SK-N-SH treated with all-trans-retinoic acid at 6 μM for 48 hours (cell line): Measurements from ENCODE around the gene BMERB1.

Source experiments
- ATAC-seq: fragments of 200-7000 bp; cut with Tn5 transposase; 3 replicates; pipeline ENCODE4 v1.9.1; 2020; ENCODE audit warnings: mild to moderate bottlenecking, moderate library complexity
- CREB5 ChIP-seq: fragments of 250-450 bp; sonication (Bioruptor Pico); IDR thresholded peaks from 2 replicates; pipeline ENCODE4 v1.5.1; 2020; ENCODE audit warnings: low read depth, mild to moderate bottlenecking, moderate library complexity
- CSDC2 ChIP-seq: fragments of 250-450 bp; sonication (Bioruptor Pico); IDR thresholded peaks from 2 replicates; pipeline ENCODE4 v1.5.0; 2020; ENCODE audit warnings: mild to moderate bottlenecking, moderate library complexity
- CSRNP3 ChIP-seq: fragments of 250-450 bp; sonication (Bioruptor Pico); IDR thresholded peaks from 2 replicates; pipeline ENCODE4 v1.5.1; 2021; ENCODE audit warnings: mild to moderate bottlenecking, moderate library complexity
- GLIS3 ChIP-seq: fragments of 250-450 bp; sonication (Bioruptor Pico); IDR thresholded peaks from 2 replicates; pipeline ENCODE4 v1.5.0; 2020; ENCODE audit warnings: mild to moderate bottlenecking, moderate library complexity
- ISL1 ChIP-seq: fragments of 250-450 bp; sonication (Bioruptor Pico); IDR thresholded peaks from 2 replicates; pipeline ENCODE4 v2.1.2; 2022; ENCODE audit warnings: mild to moderate bottlenecking, moderate library complexity
- OSR1 ChIP-seq: fragments of 250-450 bp; sonication (Bioruptor Pico); IDR thresholded peaks from 2 replicates; pipeline ENCODE4 v1.8.0; 2022; ENCODE audit warnings: moderate library complexity, mild to moderate bottlenecking, inconsistent platforms
- PATZ1 ChIP-seq: fragments of 250-450 bp; sonication (Bioruptor Pico); IDR thresholded peaks from 2 replicates; pipeline ENCODE4 v1.8.0; 2020; ENCODE audit warnings: mild to moderate bottlenecking, moderate library complexity, borderline replicate concordance
- POU6F1 ChIP-seq: fragments of 250-450 bp; sonication (Bioruptor Pico); IDR thresholded peaks from 2 replicates; pipeline ENCODE4 v1.8.0; 2021; ENCODE audit warnings: low read depth, mild to moderate bottlenecking, moderate library complexity, borderline replicate concordance
- PPARA ChIP-seq: fragments of 250-450 bp; sonication (Bioruptor Pico); IDR thresholded peaks from 2 replicates; pipeline ENCODE4 v1.5.0; 2020; ENCODE audit warnings: mild to moderate bottlenecking, borderline replicate concordance
- RARB ChIP-seq: fragments of 250-450 bp; sonication (Bioruptor Pico); IDR thresholded peaks from 2 replicates; pipeline ENCODE4 v1.8.0; 2021; ENCODE audit warnings: mild to moderate bottlenecking, moderate library complexity
- SNAI2 ChIP-seq: fragments of 250-450 bp; sonication (Bioruptor Pico); IDR thresholded peaks from 2 replicates; pipeline ENCODE4 v1.5.0; 2020; ENCODE audit warnings: mild to moderate bottlenecking, moderate library complexity
- TCF4 ChIP-seq: fragments of 250-450 bp; sonication (Bioruptor Pico); IDR thresholded peaks from 2 replicates; pipeline ENCODE4 v1.8.0; 2021; ENCODE audit warnings: mild to moderate bottlenecking, moderate library complexity, borderline replicate concordance
- TOX ChIP-seq: fragments of 250-450 bp; sonication (Bioruptor Pico); IDR thresholded peaks from 2 replicates; pipeline ENCODE4 v1.8.0; 2021; ENCODE audit warnings: mild to moderate bottlenecking, moderate library complexity, borderline replicate concordance
- TSHZ2 ChIP-seq: fragments of 250-450 bp; sonication (Bioruptor Pico); IDR thresholded peaks from 2 replicates; pipeline ENCODE4 v1.5.0; 2020; ENCODE audit warnings: mild to moderate bottlenecking, moderate library complexity
- ZC3H10 ChIP-seq: fragments of 250-450 bp; sonication (Bioruptor Pico); IDR thresholded peaks from 2 replicates; pipeline ENCODE4 v1.5.1; 2021; ENCODE audit warnings: mild to moderate bottlenecking, moderate library complexity
- ZFP3 ChIP-seq: fragments of 250-450 bp; sonication (Bioruptor Pico); IDR thresholded peaks from 2 replicates; pipeline ENCODE4 v1.5.0; 2020; ENCODE audit warnings: mild to moderate bottlenecking, moderate library complexity
- ZFP30 ChIP-seq: fragments of 450-650 bp; formaldehyde crosslinking; IDR thresholded peaks from 2 replicates; pipeline ENCODE4 v1.5.0; 2022; ENCODE audit warnings: mild to moderate bottlenecking, moderate library complexity
- ZNF565 ChIP-seq: fragments of 450-650 bp; formaldehyde crosslinking; conservative IDR thresholded peaks from 2 replicates; pipeline ENCODE4 v1.5.0; 2020; ENCODE audit warnings: low read depth, mild to moderate bottlenecking, moderate library complexity
- ZNF70 ChIP-seq: fragments of 450-650 bp; formaldehyde crosslinking; IDR thresholded peaks from 2 replicates; pipeline ENCODE4 v1.5.0; 2020; ENCODE audit warnings: mild to moderate bottlenecking, moderate library complexity

The BMERB1 gene

GRCh38 chr16:15604460-15605440 is 170.4 kb downstream of the BMERB1 start:
- ATAC-seq: no peak
- no peak for TF ChIP-seq RARB (CRISPR knock-in tag)
- TF ChIP-seq TOX: no peak
- no peak for TF ChIP-seq ZNF70 (CRISPR knock-in tag)
- TF ChIP-seq PPARA: no peak
- no peak for TF ChIP-seq OSR1 (CRISPR knock-in tag)
- TF ChIP-seq ZFP30 (CRISPR knock-in tag): no peak
- no peak for TF ChIP-seq PATZ1
- no peak for TF ChIP-seq TCF4 (CRISPR knock-in tag)
- no peak for TF ChIP-seq POU6F1 (CRISPR knock-in tag)
- TF ChIP-seq GLIS3 (CRISPR knock-in tag): no peak
- TF ChIP-seq ISL1 (CRISPR knock-in tag): no peak
- TF ChIP-seq ZNF565: no peak
- no peak for TF ChIP-seq CREB5
- TF ChIP-seq ZC3H10 (CRISPR knock-in tag): no peak
- no peak for TF ChIP-seq CSRNP3 (CRISPR knock-in tag)
- TF ChIP-seq SNAI2 (CRISPR knock-in tag): no peak
- TF ChIP-seq CSDC2 (CRISPR knock-in tag): no peak
- TF ChIP-seq ZFP3: no peak
- no peak for TF ChIP-seq TSHZ2

- no peak for ATAC-seq
- no peak for TF ChIP-seq CREB5
- TF ChIP-seq ZC3H10 (CRISPR knock-in tag): no peak
- TF ChIP-seq, all 23 proteins: peak for 0
These were observed 171.6 kb downstream of the BMERB1 start for GRCh38 chr16:15605839-15606517.
